Measurements from ENCODE around the gene LMNA. TPM values are rescaled to one million over a fixed set of nuclear protein-coding genes. Genes with fewer than 3 reads are reported as not detected.

The LMNA gene
- total and polyA plus RNA-seq, 10 of the 15 experiments (the other 5 are each of a cell fraction or from before 2014, with no cell fraction given): 0.42 to 334 (median 81.1) TPM

GRCh38 chr1:156069490-156070455 lies 44.7 kb upstream of the LMNA start:
- intact Hi-C loops (cut with micrococcal nuclease; ENCODE audit: unreplicated experiment): no loop called here
- Histone ChIP-seq H3K27me3 (replicated peaks in 1 of 2; ENCODE audit: control insufficient read depth in 2 of 2, insufficient read depth in 2 of 2, low read length in 1 of 2) (no peaks in the 10 kb centered on the region), H3K36me3 (ENCODE audit: control insufficient read depth in 2 of 2, insufficient read depth in 2 of 2, low read length in 1 of 2) (no peaks in the 10 kb centered on the region), H3K9me3 (replicated peaks; ENCODE audit: control insufficient read depth, insufficient read depth, low read length) (no peaks in the 10 kb centered on the region), H3K4me2 (ENCODE audit: control insufficient read depth, insufficient read depth) (no peak overlapping the region), H3K27ac (ENCODE audit: control insufficient read depth, insufficient read depth) (no peak overlapping the region), H3K79me2 (ENCODE audit: control insufficient read depth, insufficient read depth, low read length) (no peaks in the 10 kb centered on the region), H3K9ac (ENCODE audit: control insufficient read depth, insufficient read depth, low read length) (no peak overlapping the region), H4K20me1 (ENCODE audit: control insufficient read depth, insufficient read depth) (no peaks in the 10 kb centered on the region), H3K4me1 (ENCODE audit: control insufficient read depth, insufficient read depth, low read length) (no peaks in the 10 kb centered on the region), H2AFZ (ENCODE audit: control insufficient read depth, low read depth, low read length) (no peak overlapping the region), H3K4me3 (no peak overlapping the region)
- ChIA-PET CTCF (no interaction called here), SMC1A (ENCODE audit: uncharacterized antibody, unreplicated experiment) (no interaction called here), RAD21 (ENCODE audit: unreplicated experiment) (no interaction called here), POLR2A (interaction anchor here (0.5 kb wide), 1 partner anchor 164 kb away, joined by 5 read pairs; no protein-coding TSS in a partner anchor)
- no peak for FAIRE-seq
- no peak for DNase-seq (ENCODE audit: low read depth, low spot score)
- in situ Hi-C loops (cut with MboI): loop anchor here (5.0 kb wide), 1 partner anchor 137 kb away; the partner anchor contains the start of gene KHDC4
- ATAC-seq: no peak
- no TSS peak for BruUV-seq (replicated peaks)
- WGBS (ENCODE audit: insufficient coverage, insufficient replicate concordance, low lambda C conversion rate, missing lambda C conversion rate): 87% methylated on average over 3 of the region's 3 CpGs
- TF ChIP-seq MAX (IDR thresholded peaks at IDR 0.05; ENCODE audit: low read depth, low read length): no peak
- no peak for TF ChIP-seq HDGF (IDR thresholded peaks at IDR 0.05)
- no peak for TF ChIP-seq SMAD5 (IDR thresholded peaks at IDR 0.05; ENCODE audit: low read depth)
- TF ChIP-seq ELK1 (IDR thresholded peaks at IDR 0.05; ENCODE audit: low read depth, low read length): no peak
- no peak for TF ChIP-seq TBL1XR1 (IDR thresholded peaks at IDR 0.05; ENCODE audit: low read depth, low read length)
- TF ChIP-seq ZBTB40 (IDR thresholded peaks at IDR 0.05; ENCODE audit: borderline replicate concordance): no peak
- no peak for TF ChIP-seq RAD51 (IDR thresholded peaks at IDR 0.05)
- no peak for TF ChIP-seq ATF2 (IDR thresholded peaks at IDR 0.05; ENCODE audit: low read length)
- no peak for TF ChIP-seq NR2C2 (IDR thresholded peaks at IDR 0.05; ENCODE audit: borderline replicate concordance, control insufficient read depth, insufficient read length, low read depth)
- no peak for TF ChIP-seq WRNIP1 (IDR thresholded peaks at IDR 0.05; ENCODE audit: borderline replicate concordance, low read depth, low read length)
- no peak for TF ChIP-seq EED (IDR thresholded peaks at IDR 0.05; ENCODE audit: low read depth)
- TF ChIP-seq CEBPZ (IDR thresholded peaks at IDR 0.05; ENCODE audit: low read depth, low read length): no peak

All from GM12878 (cell line).